ENCODE data around the gene CYGB. TPM values are rescaled to one million over a fixed set of nuclear protein-coding genes. Genes with fewer than 3 reads are reported as not detected.

The CYGB gene
- total RNA-seq, 6 experiments from 2014 or later = 0.26 to 0.66 (median 0.33) TPM

DNA sequence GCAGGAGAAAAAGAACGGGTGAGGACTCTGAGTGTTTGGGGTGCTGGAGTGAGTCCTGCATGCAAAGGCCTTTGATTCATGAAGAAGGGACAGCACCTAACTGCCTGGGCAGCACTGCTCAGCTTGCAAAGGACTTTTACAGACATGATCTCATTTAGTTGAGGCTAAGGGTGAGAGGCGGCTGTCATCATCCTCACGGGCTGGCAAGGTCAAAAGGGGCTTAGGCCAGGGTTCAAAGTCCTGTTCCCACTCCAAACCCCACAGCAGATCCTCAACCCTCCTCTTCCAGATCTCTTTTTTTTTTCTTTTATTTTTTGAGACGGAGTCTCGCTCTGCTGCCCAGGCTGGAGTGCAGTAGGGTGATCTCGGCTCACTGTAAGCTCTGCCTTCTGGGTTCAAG, 41.0 kb downstream of the CYGB start:
- TF ChIP-seq, protein P1, sequence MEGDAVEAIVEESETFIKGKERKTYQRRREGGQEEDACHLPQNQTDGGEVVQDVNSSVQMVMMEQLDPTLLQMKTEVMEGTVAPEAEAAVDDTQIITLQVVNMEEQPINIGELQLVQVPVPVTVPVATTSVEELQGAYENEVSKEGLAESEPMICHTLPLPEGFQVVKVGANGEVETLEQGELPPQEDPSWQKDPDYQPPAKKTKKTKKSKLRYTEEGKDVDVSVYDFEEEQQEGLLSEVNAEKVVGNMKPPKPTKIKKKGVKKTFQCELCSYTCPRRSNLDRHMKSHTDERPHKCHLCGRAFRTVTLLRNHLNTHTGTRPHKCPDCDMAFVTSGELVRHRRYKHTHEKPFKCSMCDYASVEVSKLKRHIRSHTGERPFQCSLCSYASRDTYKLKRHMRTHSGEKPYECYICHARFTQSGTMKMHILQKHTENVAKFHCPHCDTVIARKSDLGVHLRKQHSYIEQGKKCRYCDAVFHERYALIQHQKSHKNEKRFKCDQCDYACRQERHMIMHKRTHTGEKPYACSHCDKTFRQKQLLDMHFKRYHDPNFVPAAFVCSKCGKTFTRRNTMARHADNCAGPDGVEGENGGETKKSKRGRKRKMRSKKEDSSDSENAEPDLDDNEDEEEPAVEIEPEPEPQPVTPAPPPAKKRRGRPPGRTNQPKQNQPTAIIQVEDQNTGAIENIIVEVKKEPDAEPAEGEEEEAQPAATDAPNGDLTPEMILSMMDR (IDR thresholded peaks at IDR 0.05) = no peak
- no peaks in the 10 kb centered on the region; the same call in 1 of the 2 replicates for H3K27me3 Mint-ChIP-seq (ENCODE audit: insufficient read depth)
- no peaks in the 10 kb centered on the region for H3K36me3 Mint-ChIP-seq (ENCODE audit: low read depth)
- H3K27ac Mint-ChIP-seq = no peak overlapping the region
- H3K9me3 Mint-ChIP-seq = no peaks in the 10 kb centered on the region
- H3K4me1 Mint-ChIP-seq (ENCODE audit: low read depth) = peaks cover 54% of the 10 kb centered on the region
- no peak overlapping the region for H3K4me3 Mint-ChIP-seq
- no peak for DNase-seq

DNA sequence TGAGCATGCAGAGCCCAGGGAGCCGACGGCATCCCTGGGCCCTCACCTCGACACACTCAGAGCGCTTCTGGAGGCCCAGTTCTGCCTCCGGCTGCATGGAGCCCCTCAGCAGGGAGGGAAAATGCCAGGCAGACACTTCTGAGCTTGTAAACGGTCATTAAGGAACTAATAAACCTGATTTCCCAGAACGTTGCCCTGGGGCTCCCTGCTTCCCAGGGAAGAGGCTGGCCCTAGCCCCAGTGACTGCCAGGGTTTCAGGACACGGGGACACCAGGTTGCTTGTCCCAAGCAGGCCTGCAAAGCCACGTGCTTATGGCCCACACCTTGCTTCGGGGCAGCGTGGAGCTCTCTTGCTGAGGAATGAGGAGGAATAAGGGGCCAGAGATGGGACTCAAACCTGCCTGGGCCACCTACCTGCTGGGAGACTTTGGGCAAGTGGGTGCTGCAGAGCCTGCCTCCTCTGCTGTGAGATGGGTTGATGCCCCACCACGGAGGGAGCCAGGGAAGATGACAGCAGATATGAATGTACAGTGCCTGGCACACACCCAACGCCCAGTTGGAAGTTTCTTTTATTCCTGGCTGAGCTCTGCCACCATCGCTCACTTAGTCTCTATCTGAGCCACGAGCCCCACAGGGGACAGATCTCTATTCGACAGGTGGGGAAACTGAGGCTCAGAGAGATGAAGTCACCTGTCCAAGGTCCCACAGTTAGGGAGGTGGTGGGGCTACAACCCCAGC, 41.7 kb downstream of the CYGB start:
- H3K9me3 Mint-ChIP-seq = no peaks in the 10 kb centered on the region
- DNase-seq = no peak
- H3K4me3 Mint-ChIP-seq = no peak overlapping the region
- peaks cover 52% of the 10 kb centered on the region for H3K4me1 Mint-ChIP-seq (ENCODE audit: low read depth)
- H3K36me3 Mint-ChIP-seq (ENCODE audit: low read depth) = no peaks in the 10 kb centered on the region
- no peak overlapping the region for H3K27ac Mint-ChIP-seq
- H3K27me3 Mint-ChIP-seq (ENCODE audit: insufficient read depth) = no peaks in the 10 kb centered on the region; the same call in 1 of the 2 replicates
- TF ChIP-seq, protein P1 (IDR thresholded peaks at IDR 0.05) = no peak

DNA sequence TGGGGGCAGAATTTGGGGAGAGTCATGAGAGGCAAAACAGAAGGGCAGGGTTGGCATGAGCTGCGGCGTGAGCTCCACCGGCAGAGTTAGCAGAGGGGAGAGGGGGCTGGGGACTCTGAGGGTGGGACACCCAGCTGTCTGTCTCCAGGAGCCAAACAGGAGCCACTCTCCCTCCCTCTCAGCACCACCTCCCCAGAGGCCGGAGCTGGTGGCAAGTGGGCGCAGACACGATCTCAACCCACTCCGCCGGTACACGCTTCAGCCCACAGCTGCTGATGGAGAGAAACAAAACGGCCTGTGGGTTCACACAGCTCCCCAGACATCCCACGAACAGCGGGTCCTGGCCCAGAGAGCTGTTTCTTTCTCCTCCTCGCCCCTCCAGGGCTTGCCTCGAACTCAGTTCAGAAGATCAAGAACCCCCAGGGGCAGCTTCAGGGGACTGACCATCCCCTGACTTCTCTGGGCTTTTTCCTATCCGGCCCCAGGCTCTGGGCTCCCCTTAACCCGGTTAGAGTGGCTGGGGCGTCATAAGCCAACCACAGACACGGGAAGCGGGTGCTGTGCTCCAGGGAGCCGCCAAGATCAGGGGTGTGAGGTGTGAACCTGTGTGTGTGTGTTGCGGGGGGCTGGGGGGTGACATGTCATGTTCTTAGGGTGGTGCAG, 43.9 kb downstream of the CYGB start:
- no peak for DNase-seq
- Mint-ChIP-seq H3K36me3 (ENCODE audit: low read depth) (no peaks in the 10 kb centered on the region), H3K27me3 (ENCODE audit: insufficient read depth) (no peaks in the 10 kb centered on the region; the same call in 1 of the 2 replicates), H3K4me1 (ENCODE audit: low read depth) (peaks cover 31% of the 10 kb centered on the region), H3K9me3 (no peaks in the 10 kb centered on the region), H3K27ac (peak overlapping the region; percentile 78), H3K4me3 (peak overlapping the region; percentile 74)
- TF ChIP-seq, protein P1 (IDR thresholded peaks at IDR 0.05) = no peak

DNA sequence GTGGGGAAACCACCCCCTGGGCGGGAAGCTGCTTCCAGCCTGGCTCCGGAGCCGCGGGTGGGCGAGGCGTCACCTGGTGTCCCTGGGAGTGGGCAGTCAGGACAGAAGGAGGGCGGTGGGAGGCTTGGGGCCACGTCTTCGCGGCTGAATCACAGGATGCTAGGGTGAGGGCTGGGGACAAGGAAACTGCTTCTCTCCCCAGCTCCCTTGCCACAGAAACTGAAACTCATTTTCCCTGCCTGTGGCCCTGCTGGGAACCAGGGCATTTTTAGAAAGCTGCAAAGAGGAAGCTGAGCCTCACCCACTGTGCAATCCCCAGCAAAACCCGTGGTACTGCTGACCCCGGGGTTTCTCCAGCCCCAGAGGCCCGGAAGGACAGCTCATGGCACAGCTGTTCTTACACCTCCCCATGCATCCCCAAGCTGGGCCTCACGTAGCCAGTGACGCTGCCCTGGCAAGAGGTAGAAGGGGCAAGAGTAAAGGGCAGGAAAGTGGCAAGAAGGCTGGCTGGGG, 44.5 kb downstream of the CYGB start:
- H3K27me3 Mint-ChIP-seq (ENCODE audit: insufficient read depth) = no peaks in the 10 kb centered on the region; the same call in 1 of the 2 replicates
- peak overlapping the region; percentile 78 for H3K27ac Mint-ChIP-seq
- H3K36me3 Mint-ChIP-seq (ENCODE audit: low read depth) = no peaks in the 10 kb centered on the region
- TF ChIP-seq, protein P1 (IDR thresholded peaks at IDR 0.05) = no peak
- no peaks in the 10 kb centered on the region for H3K9me3 Mint-ChIP-seq
- DNase-seq = peak; percentile 72
- H3K4me1 Mint-ChIP-seq (ENCODE audit: low read depth) = peaks cover 25% of the 10 kb centered on the region
- peak overlapping the region; percentile 74 for H3K4me3 Mint-ChIP-seq

DNA sequence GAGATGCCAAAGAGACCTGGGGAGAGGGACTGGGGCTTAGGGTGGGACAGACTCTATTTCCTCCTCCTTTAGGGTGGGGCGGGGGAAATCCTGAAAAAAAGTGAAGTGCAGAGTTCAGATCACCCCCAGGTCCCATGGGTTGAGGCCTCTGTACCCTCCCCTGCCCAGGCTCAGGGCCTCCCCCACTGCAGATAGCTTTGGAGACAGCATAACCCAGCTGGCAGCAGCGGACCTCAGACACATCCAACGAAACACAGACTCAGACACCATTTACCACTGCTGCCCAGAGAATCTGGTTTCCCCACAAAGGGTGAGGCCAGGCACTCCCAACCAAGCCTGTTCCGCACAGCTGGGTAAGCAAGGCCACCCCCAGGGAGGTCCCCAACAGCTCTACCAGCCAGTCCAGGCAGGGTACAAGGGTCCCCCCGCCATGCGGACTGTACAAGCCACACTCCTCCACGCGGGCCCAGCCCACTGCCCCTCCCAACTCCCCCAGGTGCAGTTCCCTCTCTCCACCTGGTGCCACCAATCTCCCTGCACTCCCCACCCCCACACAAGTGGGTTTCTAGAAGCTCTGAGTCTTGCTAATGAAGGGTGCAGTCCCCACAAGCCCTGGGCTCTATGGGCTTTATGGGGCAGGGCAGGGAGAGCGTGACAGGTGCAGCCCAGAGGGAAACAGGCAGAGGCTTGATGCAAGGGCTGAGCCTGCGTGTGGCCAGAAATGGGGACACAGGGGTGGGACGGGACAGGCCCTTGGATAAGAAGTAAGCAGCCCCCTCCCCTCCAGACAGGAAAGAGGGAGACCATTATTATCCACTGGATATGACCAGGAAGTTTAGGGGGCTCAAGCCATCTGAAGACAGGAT, 45.2 kb downstream of the CYGB start:
- TF ChIP-seq, protein P1 (IDR thresholded peaks at IDR 0.05) = no peak
- Mint-ChIP-seq H3K9me3 (no peaks in the 10 kb centered on the region), H3K27me3 (ENCODE audit: insufficient read depth) (no peaks in the 10 kb centered on the region; the same call in 1 of the 2 replicates), H3K4me3 (peak overlapping the region; percentile 74), H3K36me3 (ENCODE audit: low read depth) (no peaks in the 10 kb centered on the region), H3K4me1 (ENCODE audit: low read depth) (peaks cover 18% of the 10 kb centered on the region), H3K27ac (peak overlapping the region; percentile 78)
- no peak for DNase-seq

Data from HFFc6 (cell line).